Prostate gland (tissue), 2 donors: Measurements from ENCODE around the gene CCT6A. TPM values are rescaled to one million over a fixed set of nuclear protein-coding genes. Genes with fewer than 3 reads are reported as not detected.
A peak's percentile ranks its signal among the peaks of the same experiment; 100 is the strongest.
"Not testable (repeated sequence)": the region's sequence is repeated elsewhere in the genome, so short reads cannot be mapped to it uniquely, and the experiment has no call there.

ENCODE experiments used
- DNase-seq: peaks from one replicate; pipeline ENCODE4 v3.0.0-alpha.2; 2019; ENCODE audit warnings: low spot score
- H3K27ac ChIP-seq, 2 donors: fragments of 200-600 bp; sonication (generic); 2 replicates each; pipeline ENCODE4 v1.5.1; 2017 to 2019
- H3K27me3 ChIP-seq: fragments of 200-600 bp; sonication (generic); replicated peaks from 2 replicates; pipeline ENCODE4 v1.5.1; 2019; ENCODE audit not compliant: insufficient read depth
- H3K36me3 ChIP-seq, 2 donors: fragments of 200-600 bp; sonication (generic); 1 replicate in 1 of 2; 2 replicates in 1 of 2; pipeline versions ENCODE4 v1.5.1 to v1.8.1; 2017 to 2019
- H3K4me1 ChIP-seq: fragments of 200-600 bp; sonication (generic); replicated peaks from 2 replicates; pipeline ENCODE4 v1.5.1; 2019
- H3K4me3 ChIP-seq, 2 donors: fragments of 200-600 bp; sonication (generic); 2 replicates each; pipeline ENCODE4 v1.5.1; 2017 to 2019
- H3K9me3 ChIP-seq: fragments of 200-600 bp; sonication (generic); 2 replicates; pipeline ENCODE4 v1.5.1; 2017
- POLR2A ChIP-seq: fragments of 450-650 bp; IDR thresholded peaks from one replicate; pipeline ENCODE4 v1.6.1; 2016; ENCODE audit warnings: antibody characterized with exemption, mild to moderate bottlenecking
- POLR2AphosphoS5 ChIP-seq: sonication (generic); formaldehyde crosslinking; IDR thresholded peaks from one replicate; pipeline ENCODE4 v1.6.1; 2017; ENCODE audit warnings: antibody characterized with exemption
- WGBS: methylation state at CpG from one replicate; pipeline ENCODE4 v1.1.5; 2018; 5-methylcytosine and 5-hydroxymethylcytosine counted together
- intact Hi-C: fragments of 100-400 bp; cut with DNase I; formaldehyde crosslinking; loops from one replicate; pipeline ENCODE4 v1.14.2; 2022
- total RNA-seq, 2 donors: library from RNA; depleted of rRNA; stranded (reverse); fragments of >200 nt; gene quantifications; one replicate each; pipeline ENCODE4 v1.1.0, GENCODE V29; 2016
- TF ChIP-seq, protein P1 (sequence below), 4 experiments: fragments of 200-600 bp in 2 of 4; fragments of 450-650 bp in 2 of 4; sonication (generic) in 2 of 4; IDR thresholded peaks; 1 replicate in 3 of 4; 2 replicates in 1 of 4; pipeline ENCODE4 v1.5.1; 2016 to 2019; ENCODE audit warnings: antibody characterized with exemption in 4 of 4, mild to moderate bottlenecking in 2 of 4, moderate library complexity in 2 of 4

Gene CCT6A
- total RNA-seq, 2 donors from 2014 or later = 60.0 to 64.3 TPM

DNA sequence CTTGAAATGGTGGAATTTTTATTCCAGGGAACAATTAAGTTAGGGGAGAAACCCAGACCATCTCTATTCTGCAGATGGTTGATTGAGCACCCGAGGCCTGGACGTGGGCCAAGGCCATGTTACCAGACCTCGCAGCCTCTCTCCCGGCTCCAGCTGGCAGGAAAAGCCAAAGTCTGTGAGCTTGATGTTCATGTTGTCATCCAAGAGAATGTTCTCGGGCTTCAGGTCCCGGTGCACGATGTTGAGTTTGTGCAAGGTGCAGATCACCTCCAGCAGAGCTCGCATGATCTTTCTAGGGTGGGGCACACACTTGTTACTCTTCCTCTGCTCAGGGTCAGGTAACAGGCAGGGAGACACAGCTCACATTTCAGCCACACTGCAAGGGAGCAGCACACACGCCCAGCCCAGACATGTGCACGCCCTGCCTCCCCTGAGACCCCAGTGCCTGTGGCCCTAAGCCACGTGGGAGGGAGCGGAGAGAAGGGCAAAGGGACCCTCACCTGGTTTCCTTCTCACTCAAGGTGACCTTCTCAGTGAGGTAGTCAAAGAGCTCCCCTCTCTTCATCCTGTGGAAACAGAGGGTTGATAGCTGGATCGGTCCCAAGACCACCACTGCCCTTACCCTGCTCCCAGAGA, 31.7 kb downstream of the CCT6A start:
- intact Hi-C loops = no loop called here
- 56% methylated on average over 13 of the region's 13 CpGs for WGBS
- Histone ChIP-seq H3K27ac (no peak overlapping the region), H3K27me3 (no peaks in the 10 kb centered on the region), H3K4me3 (no peak overlapping the region), H3K4me1 (peaks cover 11% of the 10 kb centered on the region), H3K36me3 (peaks cover 0 to 4% of the 10 kb centered on the region in 2 donors), H3K9me3 (no peaks in the 10 kb centered on the region)
- TF ChIP-seq POLR2AphosphoS5 (no peak), POLR2A (no peak)
- TF ChIP-seq, protein P1, sequence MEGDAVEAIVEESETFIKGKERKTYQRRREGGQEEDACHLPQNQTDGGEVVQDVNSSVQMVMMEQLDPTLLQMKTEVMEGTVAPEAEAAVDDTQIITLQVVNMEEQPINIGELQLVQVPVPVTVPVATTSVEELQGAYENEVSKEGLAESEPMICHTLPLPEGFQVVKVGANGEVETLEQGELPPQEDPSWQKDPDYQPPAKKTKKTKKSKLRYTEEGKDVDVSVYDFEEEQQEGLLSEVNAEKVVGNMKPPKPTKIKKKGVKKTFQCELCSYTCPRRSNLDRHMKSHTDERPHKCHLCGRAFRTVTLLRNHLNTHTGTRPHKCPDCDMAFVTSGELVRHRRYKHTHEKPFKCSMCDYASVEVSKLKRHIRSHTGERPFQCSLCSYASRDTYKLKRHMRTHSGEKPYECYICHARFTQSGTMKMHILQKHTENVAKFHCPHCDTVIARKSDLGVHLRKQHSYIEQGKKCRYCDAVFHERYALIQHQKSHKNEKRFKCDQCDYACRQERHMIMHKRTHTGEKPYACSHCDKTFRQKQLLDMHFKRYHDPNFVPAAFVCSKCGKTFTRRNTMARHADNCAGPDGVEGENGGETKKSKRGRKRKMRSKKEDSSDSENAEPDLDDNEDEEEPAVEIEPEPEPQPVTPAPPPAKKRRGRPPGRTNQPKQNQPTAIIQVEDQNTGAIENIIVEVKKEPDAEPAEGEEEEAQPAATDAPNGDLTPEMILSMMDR (IDR thresholded peaks at IDR 0.05) = no peak
- DNase-seq = no peak

DNA sequence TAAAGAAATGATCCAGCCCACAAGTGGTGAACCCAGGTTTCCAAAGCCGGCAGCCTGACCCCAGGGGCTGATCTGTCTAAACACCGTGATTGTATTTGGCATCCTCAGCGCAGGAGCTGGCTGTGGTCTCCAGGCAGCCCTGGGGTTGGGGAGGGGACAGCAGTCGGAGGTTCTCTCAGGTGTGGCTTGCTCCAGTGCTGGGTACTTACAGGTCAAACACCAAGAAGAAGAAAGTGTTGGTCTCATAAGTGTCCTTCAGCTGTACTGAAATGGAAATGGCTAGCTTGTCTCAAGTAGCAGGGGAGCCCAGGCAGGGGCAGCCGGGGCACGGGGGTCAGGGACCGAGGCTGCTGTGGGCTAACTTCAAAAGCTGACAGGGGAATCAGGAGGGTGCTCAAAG, 35.2 kb downstream of the CCT6A start:
- 91% methylated on average over 7 of the region's 7 CpGs for WGBS
- no peak for DNase-seq
- H3K27ac ChIP-seq = no peak overlapping the region
- no peak overlapping the region for H3K4me3 ChIP-seq
- intact Hi-C loops = no loop called here
- no peaks in the 10 kb centered on the region for H3K9me3 ChIP-seq
- H3K4me1 ChIP-seq = no peaks in the 10 kb centered on the region
- TF ChIP-seq POLR2AphosphoS5 (no peak), POLR2A (no peak)
- TF ChIP-seq, protein P1 (IDR thresholded peaks at IDR 0.05) = no peak
- H3K27me3 ChIP-seq = no peaks in the 10 kb centered on the region
- H3K36me3 ChIP-seq = no peaks in the 10 kb centered on the region

DNA sequence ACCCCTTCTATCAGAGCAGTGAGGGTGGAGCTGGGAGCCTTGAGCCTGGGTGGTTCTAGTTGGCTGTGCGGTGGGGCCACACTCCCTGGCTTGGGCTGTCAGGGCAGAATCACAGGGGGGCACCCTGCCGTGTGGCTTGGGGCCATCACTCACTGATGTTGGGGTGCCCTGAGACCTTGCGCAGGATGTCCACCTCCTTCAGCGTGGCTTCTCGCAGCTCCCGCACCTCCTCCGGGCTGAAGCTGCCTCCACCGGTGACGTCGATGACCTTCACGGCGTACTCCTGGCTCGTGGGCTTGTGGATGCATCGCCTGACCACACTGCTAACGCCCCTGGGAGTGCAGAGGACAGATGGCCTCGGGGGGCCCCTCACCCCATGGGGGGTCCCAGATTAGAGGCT, 35.9 kb downstream of the CCT6A start:
- no peak overlapping the region for H3K4me3 ChIP-seq
- H3K27me3 ChIP-seq = no peaks in the 10 kb centered on the region
- H3K4me1 ChIP-seq = peaks cover 1% of the 10 kb centered on the region
- no peak for DNase-seq
- no peaks in the 10 kb centered on the region for H3K9me3 ChIP-seq
- WGBS = 92% methylated on average over 16 of the region's 16 CpGs
- intact Hi-C loops = no loop called here
- no peaks in the 10 kb centered on the region for H3K36me3 ChIP-seq
- TF ChIP-seq, protein P1 (IDR thresholded peaks at IDR 0.05) = no peak
- TF ChIP-seq POLR2A (no peak), POLR2AphosphoS5 (no peak)
- no peak overlapping the region for H3K27ac ChIP-seq

DNA sequence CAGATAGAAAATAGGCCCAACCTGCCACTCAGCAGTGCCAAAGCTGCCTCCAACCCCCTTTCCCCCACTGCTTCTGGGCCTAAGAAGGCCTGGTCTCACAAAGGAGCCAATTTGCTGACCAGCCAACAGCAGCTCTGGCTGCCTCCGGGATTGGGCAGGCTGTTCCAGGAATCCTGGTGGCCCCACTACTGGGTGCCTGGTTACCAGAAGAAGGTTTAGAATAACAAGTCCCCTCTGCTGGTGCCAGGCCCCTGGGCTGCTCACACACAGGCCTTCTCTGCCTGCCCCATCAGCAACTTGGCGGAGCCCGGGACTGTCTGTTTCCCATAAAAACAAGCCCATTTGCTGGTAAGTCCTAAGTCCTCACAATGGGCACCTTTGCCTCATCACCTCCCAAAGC, 40.0 kb downstream of the CCT6A start:
- Histone ChIP-seq H3K36me3 (no peaks in the 10 kb centered on the region), H3K4me1 (peaks cover 5% of the 10 kb centered on the region), H3K9me3 (no peaks in the 10 kb centered on the region), H3K27me3 (no peaks in the 10 kb centered on the region), H3K4me3 (no peak overlapping the region), H3K27ac (peak overlapping the region; percentile 46 to 71)
- intact Hi-C loops = no loop called here
- no peak for TF ChIP-seq POLR2A
- TF ChIP-seq POLR2AphosphoS5 = no peak
- TF ChIP-seq, protein P1 (IDR thresholded peaks at IDR 0.05) = no peak
- WGBS = 64% methylated on average over 3 of the region's 3 CpGs
- peak; percentile 26 for DNase-seq

DNA sequence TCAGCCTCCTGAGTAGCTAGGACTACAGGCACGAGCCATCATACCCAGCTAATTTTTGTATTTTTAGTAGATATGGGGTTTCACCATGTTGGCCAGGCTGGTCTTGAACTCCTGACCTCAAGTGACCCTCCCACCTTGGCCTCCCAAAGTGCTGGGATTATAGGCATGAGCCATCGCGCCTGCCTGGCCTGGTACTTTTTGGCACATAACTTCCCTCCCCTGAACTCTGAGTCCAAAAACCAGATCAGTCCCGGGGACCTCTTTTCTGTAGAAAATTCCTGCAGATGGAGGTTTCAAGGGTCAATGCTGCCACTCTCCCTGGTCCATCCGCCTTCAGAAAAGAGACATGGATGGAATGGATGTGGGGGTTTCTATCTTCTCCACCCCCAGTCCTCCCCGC, 40.8 kb downstream of the CCT6A start:
- H3K27ac ChIP-seq = peak overlapping the region; percentile 46 to 71
- DNase-seq, H3K36me3 ChIP-seq, H3K4me1 ChIP-seq, H3K9me3 ChIP-seq, intact Hi-C loops, H3K4me3 ChIP-seq, H3K27me3 ChIP-seq: not testable (repeated sequence)
- WGBS = 31% methylated on average over 6 of the region's 6 CpGs
